GM19468 (cell line): ENCODE results near the gene CDCP2.
"Not testable (repeated sequence)": the region's sequence is repeated elsewhere in the genome, so short reads cannot be mapped to it uniquely, and the experiment has no call there.

Source experiments
- ATAC-seq: cut with Tn5 transposase; IDR thresholded peaks from one replicate; pipeline ENCODE4 v1.9.1; 2021; ENCODE audit warnings: mild to moderate bottlenecking, moderate library complexity, moderate number of reproducible peaks; ENCODE audit not compliant: unreplicated experiment; ENCODE audit errors: extremely low read depth

Gene CDCP2

GRCh38 chr1:54169068-54169467, 16.3 kb upstream of the CDCP2 start:
- no peak for ATAC-seq

GRCh38 chr1:54168206-54168965, 15.6 kb upstream of the CDCP2 start:
- ATAC-seq, result no peak

GRCh38 chr1:54167422-54168139, 14.8 kb upstream of the CDCP2 start:
- no peak for ATAC-seq

GRCh38 chr1:54166357-54166756, 13.6 kb upstream of the CDCP2 start:
- not testable (repeated sequence) for ATAC-seq

DNA sequence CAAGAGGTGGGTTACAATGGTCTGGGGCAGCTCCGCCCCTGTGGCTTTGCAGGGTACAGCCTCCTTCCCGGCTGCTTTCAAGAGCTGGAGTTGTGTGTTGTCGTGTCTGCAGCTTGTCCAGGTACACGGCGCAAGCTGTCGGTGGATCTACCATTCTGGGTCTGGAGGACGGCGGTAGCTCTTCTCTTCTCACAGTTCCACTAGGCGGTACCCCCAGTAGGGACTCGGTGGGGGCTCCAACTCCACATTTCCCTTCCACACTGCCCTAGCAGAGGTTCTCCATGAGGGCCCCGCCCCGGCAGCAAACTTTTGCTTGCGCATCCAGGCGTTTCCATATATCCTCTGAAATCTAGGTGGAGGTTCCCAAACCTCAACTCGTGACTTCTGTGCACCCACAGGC, 12.3 kb upstream of the CDCP2 start:
- ATAC-seq, result no peak

DNA sequence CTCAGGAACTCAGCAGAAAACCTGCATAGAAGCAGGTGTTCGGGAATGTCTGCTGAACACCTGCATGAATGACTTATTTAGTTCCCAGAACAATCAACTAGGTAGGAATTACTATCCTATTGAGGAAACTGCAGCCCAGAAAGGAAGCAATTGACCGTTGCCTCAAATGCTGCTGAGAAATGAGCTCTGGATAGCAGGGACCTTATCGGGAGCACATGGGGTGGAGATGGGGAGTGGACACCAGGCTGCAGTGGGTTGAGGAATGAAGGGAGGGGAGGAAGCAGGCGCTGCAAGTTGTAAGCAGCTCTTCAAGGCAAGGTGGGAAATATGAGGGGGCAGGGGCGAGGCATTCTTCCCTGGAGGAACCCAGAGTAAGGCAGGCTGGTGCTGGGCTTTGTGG, 10.8 kb upstream of the CDCP2 start:
- no peak for ATAC-seq

- ATAC-seq, result no peak
These were observed 10.3 kb upstream of the CDCP2 start for GRCh38 chr1:54163051-54163450.

- no peak for ATAC-seq
These were observed 8.8 kb upstream of the CDCP2 start for GRCh38 chr1:54161495-54162168.

- ATAC-seq, result no peak
These were observed 7.6 kb upstream of the CDCP2 start for GRCh38 chr1:54160351-54160750.

GRCh38 chr1:54159733-54160316, 7.0 kb upstream of the CDCP2 start:
- ATAC-seq, result no peak

DNA sequence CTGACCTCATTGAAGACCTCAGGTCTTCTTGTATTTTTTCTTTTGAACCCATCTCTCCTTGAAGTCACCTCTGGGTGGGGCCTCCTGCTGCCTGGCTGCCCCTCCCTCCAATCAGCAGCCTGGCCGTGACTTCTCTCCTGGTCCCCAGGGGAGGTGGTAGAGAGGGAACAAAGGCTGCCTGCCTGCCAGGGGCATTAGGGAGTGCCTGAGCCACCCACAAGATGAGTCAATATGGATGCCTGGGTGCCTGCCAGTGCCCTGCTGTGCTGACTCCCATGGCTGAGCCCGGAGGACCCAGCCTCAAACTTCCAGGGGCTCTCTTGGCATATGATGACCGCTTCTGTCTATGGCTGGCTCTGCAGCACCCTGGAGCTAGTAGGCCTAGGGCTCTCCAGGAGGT, 5.3 kb upstream of the CDCP2 start:
- ATAC-seq, result no peak

DNA sequence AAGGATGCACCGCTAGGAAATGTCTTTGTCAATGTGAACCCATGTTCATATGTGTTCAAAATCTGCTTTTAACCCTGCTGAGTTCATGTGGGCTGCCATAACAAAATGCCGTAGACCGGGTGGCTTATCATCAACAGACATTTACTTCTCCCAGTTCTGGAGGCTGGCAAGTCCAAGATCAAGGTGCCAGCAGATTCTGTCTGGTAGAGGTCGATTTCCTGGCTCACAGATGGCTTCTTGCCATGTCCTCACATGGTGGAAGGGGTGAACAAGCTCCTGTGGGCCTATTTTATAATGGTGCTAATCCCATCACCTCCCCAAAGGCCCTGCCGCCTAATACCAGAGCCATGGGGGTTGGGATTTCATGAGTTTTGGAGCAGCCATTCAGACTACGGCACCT, 4.6 kb upstream of the CDCP2 start:
- ATAC-seq, result no peak

- ATAC-seq, result no peak
These were observed 4.2 kb upstream of the CDCP2 start for GRCh38 chr1:54156986-54157385.

GRCh38 chr1:54156201-54156600, 3.4 kb upstream of the CDCP2 start:
- ATAC-seq, result no peak

GRCh38 chr1:54153535-54154439, 987 bp upstream of the CDCP2 start:
- no peak for ATAC-seq

- ATAC-seq, result no peak
These were observed 1.8 kb downstream of the CDCP2 start for GRCh38 chr1:54151013-54151412.

- ATAC-seq, result no peak
These were observed 3.1 kb downstream of the CDCP2 start for GRCh38 chr1:54149734-54150133.

- ATAC-seq, result no peak
These were observed 8.4 kb downstream of the CDCP2 start for GRCh38 chr1:54144366-54144765.

GRCh38 chr1:54142146-54142900, 10.5 kb downstream of the CDCP2 start:
- no peak for ATAC-seq
